Brain pericyte (primary cell): ENCODE results near the gene TCAP.

Experiments used
- DNase-seq: peaks from one replicate; pipeline ENCODE4 v3.0.0-alpha.2; 2012; ENCODE audit warnings: low read depth, low spot score

TCAP gene

GRCh38 chr17:39628655-39629493 lies 36.3 kb upstream of the TCAP start:
- no peak for DNase-seq

- DNase-seq = no peak
Observed at GRCh38 chr17:39629494-39629880, 35.7 kb upstream of the TCAP start.

GRCh38 chr17:39629898-39630297 lies 35.3 kb upstream of the TCAP start:
- no peak for DNase-seq

GRCh38 chr17:39631403-39631802 lies 33.7 kb upstream of the TCAP start:
- no peak for DNase-seq

GRCh38 chr17:39632153-39632941 lies 32.8 kb upstream of the TCAP start:
- DNase-seq = no peak

GRCh38 chr17:39633570-39634183 lies 31.5 kb upstream of the TCAP start:
- DNase-seq = no peak

GRCh38 chr17:39634384-39634871 lies 30.7 kb upstream of the TCAP start:
- DNase-seq = no peak

- DNase-seq = no peak
Observed at GRCh38 chr17:39635614-39636176, 29.5 kb upstream of the TCAP start.

GRCh38 chr17:39636587-39636926 lies 28.6 kb upstream of the TCAP start:
- no peak for DNase-seq

GRCh38 chr17:39636927-39637736 lies 28.0 kb upstream of the TCAP start, which contains the start of gene STARD3:
STARD3 (plus strand) TSS chr17:39637144; CDS start chr17:39653532, 16,388 bp downstream.
- no peak for DNase-seq

- no peak for DNase-seq
Observed at GRCh38 chr17:39638317-39638716, 26.8 kb upstream of the TCAP start.

- no peak for DNase-seq
Observed at GRCh38 chr17:39639043-39639442, 26.1 kb upstream of the TCAP start.

- no peak for DNase-seq
Observed at GRCh38 chr17:39639566-39640458, 25.3 kb upstream of the TCAP start.

- DNase-seq = no peak
Observed at GRCh38 chr17:39640591-39641031, 24.5 kb upstream of the TCAP start.

- no peak for DNase-seq
Observed at GRCh38 chr17:39641097-39641496, 24.1 kb upstream of the TCAP start.

GRCh38 chr17:39641883-39642282 lies 23.3 kb upstream of the TCAP start:
- no peak for DNase-seq

- no peak for DNase-seq
Observed at GRCh38 chr17:39642291-39643074, 22.7 kb upstream of the TCAP start.

- DNase-seq = no peak
Observed at GRCh38 chr17:39643271-39643670, 21.9 kb upstream of the TCAP start.

GRCh38 chr17:39647256-39647655 lies 17.9 kb upstream of the TCAP start:
- no peak for DNase-seq
